ENCODE measurements around the gene ABTB1.
"Not testable (repeated sequence)": the region's sequence is repeated elsewhere in the genome, so short reads cannot be mapped to it uniquely, and the experiment has no call there.

Gene ABTB1

DNA sequence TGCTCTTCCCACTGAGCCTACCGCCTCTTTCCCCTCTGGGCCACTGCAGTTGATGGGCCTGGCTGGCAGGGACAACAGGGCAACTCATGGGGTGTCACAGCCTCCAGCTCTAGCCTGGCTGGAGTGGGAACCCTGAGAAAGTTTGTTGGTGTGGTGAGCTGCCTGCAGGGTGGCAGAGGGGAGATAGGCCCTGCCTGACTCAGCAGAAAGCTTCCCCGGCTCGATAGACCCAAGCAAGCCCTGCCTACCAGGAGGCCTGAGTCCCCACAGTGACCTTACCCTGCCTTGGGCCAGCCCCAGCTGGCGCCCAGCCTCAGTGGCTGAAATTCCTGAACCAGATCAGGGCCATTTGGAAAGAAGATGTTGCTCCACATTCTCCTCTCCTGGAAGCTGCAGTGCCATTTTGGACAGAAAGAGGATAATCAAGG is 29.4 kb downstream of the ABTB1 start:
- no peaks in the 10 kb centered on the region for H3K27me3 ChIP-seq (replicated peaks; ENCODE audit: control insufficient read depth, insufficient read depth, low read length)
- no peak for TF ChIP-seq CTCF (IDR thresholded peaks at IDR 0.05; ENCODE audit: insufficient read depth, low read length, poor library complexity, severe bottlenecking)
- H3K4me3 ChIP-seq (replicated peaks; ENCODE audit: low read depth, low read length), result no peak overlapping the region
- no peak for DNase-seq (ENCODE audit: extremely low read depth, insufficient read length)
- peaks cover 37% of the 10 kb centered on the region for H3K36me3 ChIP-seq (ENCODE audit: control insufficient read depth, insufficient read depth, low read length)

DNA sequence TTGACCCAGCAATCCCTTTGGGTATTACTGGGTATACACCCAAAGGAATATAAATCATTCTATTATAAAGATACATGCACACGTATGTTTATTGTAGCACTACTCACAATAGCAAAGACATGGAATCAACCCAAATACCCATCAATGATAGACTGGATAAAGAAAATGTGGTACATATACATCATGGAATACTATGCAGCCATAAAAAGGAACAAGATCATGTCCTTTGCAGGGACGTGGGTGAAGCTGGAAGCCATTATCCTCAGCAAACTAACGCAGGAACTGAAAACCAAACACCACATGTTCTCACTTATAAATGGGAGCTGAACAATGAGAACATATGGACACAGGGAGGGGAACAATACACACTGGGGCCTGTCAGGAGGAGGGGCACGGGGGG is 32.1 kb downstream of the ABTB1 start:
- not testable (repeated sequence) for H3K4me3 ChIP-seq (replicated peaks; ENCODE audit: low read depth, low read length); H3K27me3 ChIP-seq (replicated peaks; ENCODE audit: control insufficient read depth, insufficient read depth, low read length); DNase-seq (ENCODE audit: extremely low read depth, insufficient read length)
- H3K36me3 ChIP-seq (ENCODE audit: control insufficient read depth, insufficient read depth, low read length), result peaks cover 33% of the 10 kb centered on the region

DNA sequence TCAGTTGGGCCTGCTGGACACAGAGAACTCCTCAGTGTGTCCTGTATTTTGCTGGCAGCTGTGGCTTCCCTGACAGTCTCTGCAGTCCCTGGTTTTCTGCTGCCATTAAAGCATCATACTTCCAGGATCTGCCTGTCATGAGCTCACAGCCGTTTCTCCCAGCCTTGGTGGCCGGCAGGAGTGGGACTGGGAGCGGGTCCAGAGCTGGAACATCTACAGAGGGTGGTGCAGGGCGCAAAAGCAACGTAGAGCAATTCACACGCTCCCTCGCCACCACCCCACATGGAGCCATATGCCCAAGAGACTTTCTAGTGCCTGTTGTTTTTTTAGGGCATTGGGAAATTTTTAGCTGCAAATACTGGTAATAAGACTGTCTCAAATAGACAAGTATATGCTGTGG is 33.6 kb downstream of the ABTB1 start:
- DNase-seq (ENCODE audit: extremely low read depth, insufficient read length), result no peak
- Histone ChIP-seq H3K36me3 (ENCODE audit: control insufficient read depth, insufficient read depth, low read length) (peaks cover 29% of the 10 kb centered on the region), H3K27me3 (replicated peaks; ENCODE audit: control insufficient read depth, insufficient read depth, low read length) (no peaks in the 10 kb centered on the region), H3K4me3 (replicated peaks; ENCODE audit: low read depth, low read length) (no peak overlapping the region)
- TF ChIP-seq CTCF (IDR thresholded peaks at IDR 0.05; ENCODE audit: insufficient read depth, low read length, poor library complexity, severe bottlenecking), result no peak

GRCh38 chr3:127706785-127707351 is 34.1 kb downstream of the ABTB1 start:
- H3K4me3 ChIP-seq (replicated peaks; ENCODE audit: low read depth, low read length), result no peak overlapping the region
- H3K36me3 ChIP-seq (ENCODE audit: control insufficient read depth, insufficient read depth, low read length), result peaks cover 26% of the 10 kb centered on the region
- no peak for DNase-seq (ENCODE audit: extremely low read depth, insufficient read length)
- H3K27me3 ChIP-seq (replicated peaks; ENCODE audit: control insufficient read depth, insufficient read depth, low read length), result no peaks in the 10 kb centered on the region
- no peak for TF ChIP-seq CTCF (IDR thresholded peaks at IDR 0.05; ENCODE audit: insufficient read depth, low read length, poor library complexity, severe bottlenecking)

- TF ChIP-seq CTCF (IDR thresholded peaks at IDR 0.05; ENCODE audit: insufficient read depth, low read length, poor library complexity, severe bottlenecking), result no peak
- no peaks in the 10 kb centered on the region for H3K27me3 ChIP-seq (replicated peaks; ENCODE audit: control insufficient read depth, insufficient read depth, low read length)
- DNase-seq (ENCODE audit: extremely low read depth, insufficient read length), result no peak
- H3K36me3 ChIP-seq (ENCODE audit: control insufficient read depth, insufficient read depth, low read length), result peaks cover 22% of the 10 kb centered on the region
- no peak overlapping the region for H3K4me3 ChIP-seq (replicated peaks; ENCODE audit: low read depth, low read length)
Measured at GRCh38 chr3:127707851-127708411, 35.2 kb downstream of the ABTB1 start.

- Histone ChIP-seq H3K27me3 (replicated peaks; ENCODE audit: control insufficient read depth, insufficient read depth, low read length) (no peaks in the 10 kb centered on the region), H3K36me3 (ENCODE audit: control insufficient read depth, insufficient read depth, low read length) (peaks cover 28% of the 10 kb centered on the region), H3K4me3 (replicated peaks; ENCODE audit: low read depth, low read length) (no peak overlapping the region)
- DNase-seq (ENCODE audit: extremely low read depth, insufficient read length), result no peak
- TF ChIP-seq CTCF (IDR thresholded peaks at IDR 0.05; ENCODE audit: insufficient read depth, low read length, poor library complexity, severe bottlenecking), result no peak
Measured at GRCh38 chr3:127708837-127709236, 36.1 kb downstream of the ABTB1 start.
